Body of pancreas (tissue), 4 donors: ENCODE results near the gene TDRD9.

Experiments
- POLR2A ChIP-seq, 3 donors: fragments of 450-650 bp; IDR thresholded peaks; one replicate each; pipeline ENCODE4 v1.6.1; 2016; ENCODE audit warnings: antibody characterized with exemption in 3 of 3, mild to moderate bottlenecking in 2 of 3
- TF ChIP-seq, protein P1 (sequence below), 7 experiments: fragments of 450-650 bp in 4 of 7; fragments of 200-600 bp in 3 of 7; sonication (generic) in 3 of 7; IDR thresholded peaks; one replicate each; pipeline ENCODE4 v1.5.1; 2016 to 2019; ENCODE audit warnings: antibody characterized with exemption in 7 of 7

DNA sequence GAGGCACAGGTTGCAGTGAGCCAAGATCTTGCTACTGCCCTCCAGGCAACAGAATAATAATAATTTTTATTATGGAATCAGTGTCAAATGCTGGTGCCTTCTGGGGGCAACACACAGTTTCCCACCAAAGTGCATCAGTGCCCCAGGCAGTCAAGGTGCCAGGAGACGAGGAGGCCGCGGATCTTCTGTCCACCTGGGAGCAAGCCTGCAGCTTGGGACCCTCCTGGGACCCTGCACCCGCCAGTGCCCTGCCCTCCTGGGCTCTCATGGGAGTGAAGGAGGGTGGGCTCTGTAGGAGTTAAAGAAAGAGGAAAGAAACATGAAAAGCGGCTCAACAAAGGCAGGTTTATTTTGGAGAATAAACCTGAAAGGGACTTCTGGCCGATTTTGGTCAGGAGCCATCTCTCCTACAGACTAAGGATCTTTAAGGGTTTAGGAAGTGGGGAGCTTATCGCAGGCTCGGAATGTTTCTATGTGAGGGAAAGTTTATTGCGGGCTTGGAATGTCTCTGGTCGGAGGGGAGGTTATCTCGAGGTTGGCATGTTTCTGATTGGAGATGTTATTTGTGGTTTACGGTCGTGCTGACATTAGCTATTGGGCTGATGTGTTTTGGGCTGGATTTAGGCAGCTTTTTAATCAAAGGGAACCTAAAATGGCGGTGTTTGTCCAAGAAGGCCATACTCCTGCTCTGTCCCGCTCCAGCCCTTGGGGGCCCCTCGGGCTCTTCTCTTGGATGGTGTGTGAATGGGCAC, 156.2 kb downstream of the TDRD9 start:
- TF ChIP-seq POLR2A (IDR thresholded peaks at IDR 0.05): no peak
- TF ChIP-seq, protein P1, sequence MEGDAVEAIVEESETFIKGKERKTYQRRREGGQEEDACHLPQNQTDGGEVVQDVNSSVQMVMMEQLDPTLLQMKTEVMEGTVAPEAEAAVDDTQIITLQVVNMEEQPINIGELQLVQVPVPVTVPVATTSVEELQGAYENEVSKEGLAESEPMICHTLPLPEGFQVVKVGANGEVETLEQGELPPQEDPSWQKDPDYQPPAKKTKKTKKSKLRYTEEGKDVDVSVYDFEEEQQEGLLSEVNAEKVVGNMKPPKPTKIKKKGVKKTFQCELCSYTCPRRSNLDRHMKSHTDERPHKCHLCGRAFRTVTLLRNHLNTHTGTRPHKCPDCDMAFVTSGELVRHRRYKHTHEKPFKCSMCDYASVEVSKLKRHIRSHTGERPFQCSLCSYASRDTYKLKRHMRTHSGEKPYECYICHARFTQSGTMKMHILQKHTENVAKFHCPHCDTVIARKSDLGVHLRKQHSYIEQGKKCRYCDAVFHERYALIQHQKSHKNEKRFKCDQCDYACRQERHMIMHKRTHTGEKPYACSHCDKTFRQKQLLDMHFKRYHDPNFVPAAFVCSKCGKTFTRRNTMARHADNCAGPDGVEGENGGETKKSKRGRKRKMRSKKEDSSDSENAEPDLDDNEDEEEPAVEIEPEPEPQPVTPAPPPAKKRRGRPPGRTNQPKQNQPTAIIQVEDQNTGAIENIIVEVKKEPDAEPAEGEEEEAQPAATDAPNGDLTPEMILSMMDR (IDR thresholded peaks at IDR 0.05): no peak
